Sciatic nerve (tissue), 2 donors: ENCODE measurements around the gene KCNQ1. TPM values are rescaled to one million over a fixed set of nuclear protein-coding genes. Genes with fewer than 3 reads are reported as not detected.

ENCODE experiments used
- ATAC-seq: fragments of 200-7000 bp; cut with Tn5 transposase; one replicate; pipeline ENCODE4 v1.9.1; 2020; ENCODE audit warnings: mild to moderate bottlenecking, moderate library complexity
- DNase-seq: peaks from one replicate; pipeline ENCODE4 v3.0.0-alpha.2; 2020; ENCODE audit warnings: low spot score
- intact Hi-C: fragments of 100-400 bp; cut with DNase I; formaldehyde crosslinking; loops from one replicate; pipeline ENCODE4 v1.14.2; 2022
- total RNA-seq: library from RNA; stranded (reverse); fragmentation: NEBNext Ultra II Directional; extraction: Animal tissue kit (Norgen Biotek cat#: 25700); gene quantifications from one replicate; pipeline ENCODE4 v1.2.1, GENCODE V29; 2021
- donor health status: DM: no; HTN: no; CAD: no.
- donor health status: DM: no; HTN: no; CAD: no.

KCNQ1 gene
- total RNA-seq, 1 donor from 2014 or later, result 6.2 TPM

DNA sequence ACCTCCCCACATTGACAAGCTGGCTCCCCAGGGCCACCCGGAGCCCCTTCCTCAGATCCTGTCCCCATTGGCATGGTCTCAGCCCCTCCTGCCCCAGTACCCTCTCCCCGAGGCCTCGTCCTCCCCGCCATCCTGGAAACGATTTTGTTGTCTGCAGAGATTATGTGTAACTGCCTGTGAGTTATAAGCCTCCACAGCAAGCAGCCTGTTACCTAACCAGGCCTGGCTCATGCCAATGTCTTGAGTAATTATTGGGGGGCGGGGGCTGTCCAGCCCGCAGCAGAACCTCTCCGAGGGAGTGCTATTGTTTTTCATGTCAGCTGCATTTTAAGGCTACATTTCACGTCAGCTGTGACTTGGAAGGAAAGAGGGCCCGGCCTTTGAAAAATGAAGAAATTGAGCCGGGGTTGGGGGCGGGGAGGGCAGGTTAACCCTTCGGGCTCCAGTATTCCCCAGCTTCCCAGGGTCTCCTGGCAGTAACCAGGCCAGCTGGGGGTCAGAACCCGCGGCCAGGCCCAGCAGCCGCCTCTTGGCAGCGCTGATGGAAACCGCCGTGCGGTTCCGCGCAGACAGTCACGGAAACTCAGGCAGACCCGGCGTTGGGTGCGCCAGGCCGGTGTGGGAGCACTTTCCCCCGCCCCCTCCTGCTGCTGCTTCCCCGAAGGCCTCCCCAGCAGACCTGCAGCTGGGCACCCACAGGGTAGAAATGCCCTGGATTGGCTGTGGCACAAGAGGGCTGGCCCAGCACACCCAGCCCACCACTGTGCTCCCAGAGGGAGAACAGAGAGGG, 381.3 kb downstream of the KCNQ1 start:
- intact Hi-C loops, result no loop called here
- ATAC-seq, result peak; percentile 95
- DNase-seq, result peak; percentile 84

DNA sequence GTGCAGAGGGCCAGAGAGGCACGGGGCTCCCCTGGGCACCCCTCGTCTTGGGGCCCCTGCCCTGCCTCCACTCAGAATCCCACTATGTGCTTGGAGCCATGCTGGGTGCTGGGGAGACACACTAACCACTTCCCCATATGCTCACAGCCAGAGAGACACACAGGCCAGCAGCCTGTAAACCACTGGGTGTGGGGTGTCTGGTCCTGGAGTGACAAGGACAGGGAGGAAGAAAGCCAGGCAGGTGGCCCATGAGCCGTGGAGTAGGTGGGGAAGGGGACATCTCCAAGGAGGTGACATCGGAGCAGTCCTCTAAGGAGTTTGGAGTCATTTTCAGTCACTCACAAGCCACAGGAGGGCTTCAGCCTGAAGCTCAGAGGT, 381.9 kb downstream of the KCNQ1 start:
- ATAC-seq (peak; percentile 1), DNase-seq (no peak)
- intact Hi-C loops, result no loop called here

DNA sequence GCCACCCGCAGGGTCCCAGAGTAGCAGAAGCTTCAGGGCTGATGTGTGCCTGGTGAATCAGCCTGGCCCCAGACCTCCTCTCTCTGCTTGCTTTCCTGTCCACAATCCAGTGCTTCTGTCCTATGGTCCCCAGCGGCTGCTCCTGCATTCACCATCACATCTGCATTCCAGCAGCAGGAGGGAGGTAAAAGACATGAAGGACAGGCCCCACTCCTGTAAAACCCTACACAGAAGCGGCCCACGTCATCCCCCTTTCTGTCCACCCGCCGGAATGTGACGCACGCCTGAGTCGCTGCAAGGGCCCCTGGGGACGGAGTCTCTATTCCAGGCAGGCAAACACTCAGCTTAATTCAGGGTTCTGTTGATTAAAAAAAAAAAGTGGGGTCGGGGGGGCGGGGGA, 382.4 kb downstream of the KCNQ1 start:
- intact Hi-C loops, result no loop called here
- no peak for DNase-seq
- ATAC-seq, result no peak

DNA sequence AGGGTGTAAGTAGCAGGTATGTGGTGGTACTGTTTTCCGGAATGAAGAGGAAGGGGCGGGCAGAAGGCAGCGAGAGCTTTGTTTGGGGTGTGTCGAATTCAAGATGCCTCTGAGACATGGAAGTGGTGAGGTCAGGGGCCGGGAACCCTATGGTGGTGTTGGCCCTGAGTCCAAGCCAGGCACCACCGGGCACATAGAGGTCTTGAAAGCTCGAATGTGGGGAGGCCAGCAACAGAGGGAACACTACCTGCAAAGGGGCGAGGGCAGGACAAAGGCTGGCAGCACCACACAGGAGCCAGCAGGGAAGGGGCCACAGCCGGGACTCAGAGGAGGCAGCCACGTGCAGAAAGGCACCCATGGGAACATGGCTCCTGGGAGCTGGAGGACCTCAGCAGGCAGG, 383.0 kb downstream of the KCNQ1 start:
- intact Hi-C loops, result no loop called here
- DNase-seq, result no peak
- no peak for ATAC-seq

GRCh38 chr11:2828585-2829330, 383.9 kb downstream of the KCNQ1 start:
- DNase-seq (no peak), ATAC-seq (no peak)
- intact Hi-C loops, result no loop called here

- ATAC-seq (no peak), DNase-seq (no peak)
- intact Hi-C loops, result no loop called here
These were observed 385.4 kb downstream of the KCNQ1 start for GRCh38 chr11:2830030-2830812.

DNA sequence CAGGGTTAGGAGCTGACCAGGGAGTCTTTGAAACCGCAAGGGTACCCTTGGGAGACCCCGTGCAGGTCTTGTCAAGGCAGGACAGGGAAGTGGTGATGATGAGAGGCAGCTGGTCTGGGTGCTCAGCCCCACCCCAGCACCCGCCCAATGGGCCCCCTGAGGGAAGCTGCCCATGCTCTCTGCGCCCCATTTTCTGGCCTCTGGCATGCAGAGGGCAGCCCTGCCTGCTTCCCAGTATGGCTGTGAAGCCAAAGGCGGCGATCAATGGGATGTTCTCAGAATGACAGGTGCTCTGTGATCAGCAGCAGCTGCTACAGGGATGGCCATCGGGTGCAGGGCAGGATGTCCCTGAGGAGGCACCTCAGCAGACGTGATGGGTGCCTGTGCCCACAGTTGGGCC, 386.1 kb downstream of the KCNQ1 start:
- DNase-seq, result no peak
- ATAC-seq, result no peak
- intact Hi-C loops, result no loop called here

DNA sequence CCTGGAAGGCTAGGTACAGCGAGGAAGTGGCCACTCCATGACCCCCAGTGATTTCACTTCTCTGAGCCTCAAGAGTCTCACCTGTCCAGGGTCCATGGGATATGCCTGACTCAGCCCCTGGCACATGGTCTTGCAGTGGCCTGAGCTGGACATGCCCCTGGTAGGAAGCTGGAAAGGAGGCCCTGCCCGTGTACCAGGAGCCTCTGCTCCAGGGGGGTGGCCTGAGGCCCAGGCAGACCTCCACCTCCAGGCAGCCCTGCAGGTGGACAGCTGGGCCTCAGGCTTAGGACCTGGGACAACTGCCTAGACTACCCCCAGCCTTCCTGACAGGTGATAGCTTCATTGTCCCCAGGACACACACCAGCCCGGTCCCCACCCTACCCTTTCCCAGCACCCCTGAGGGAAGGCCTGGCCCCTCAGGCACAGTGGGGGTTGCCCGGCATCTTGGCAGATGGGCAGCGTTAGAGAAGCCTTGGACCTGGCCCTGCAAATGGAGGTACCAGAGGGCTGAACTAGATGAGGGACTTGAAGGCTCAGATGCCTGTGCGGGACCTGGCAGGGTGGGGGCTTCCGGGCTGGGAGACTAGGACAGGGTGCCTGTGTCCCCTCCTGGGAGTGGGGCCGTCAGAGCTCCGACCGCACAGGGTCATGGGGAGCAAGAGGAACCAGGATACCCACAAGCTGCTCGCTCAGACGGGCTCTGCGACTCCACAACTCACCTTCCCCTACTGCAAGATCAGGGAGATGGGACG, 387.1 kb downstream of the KCNQ1 start:
- ATAC-seq (no peak), DNase-seq (no peak)
- intact Hi-C loops, result no loop called here

DNA sequence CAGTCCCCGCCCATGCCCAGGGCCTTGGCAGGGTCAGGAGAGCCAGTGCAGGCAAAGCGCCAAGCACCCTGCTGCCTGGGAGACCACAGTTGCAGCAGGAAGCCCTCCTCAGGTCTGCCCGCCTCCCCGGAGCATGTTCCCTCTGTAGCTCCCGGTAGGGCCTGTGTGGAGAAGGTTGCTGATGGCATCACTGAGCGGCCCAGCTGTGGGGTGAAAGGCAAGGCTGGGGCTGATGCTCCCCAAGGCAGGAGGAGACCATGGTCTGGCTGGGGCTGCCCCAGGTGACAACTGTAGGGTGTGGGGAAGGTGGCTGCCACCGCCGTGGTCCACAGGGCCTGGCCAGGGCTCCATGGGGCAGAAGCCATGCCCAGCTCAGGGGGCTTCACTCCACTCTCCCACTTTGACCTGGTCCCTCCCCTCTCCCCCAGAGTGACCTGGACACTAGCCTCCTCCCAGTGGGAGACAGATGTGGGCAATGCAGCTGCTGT, 387.8 kb downstream of the KCNQ1 start:
- intact Hi-C loops, result no loop called here
- ATAC-seq (no peak), DNase-seq (no peak)

GRCh38 chr11:2833051-2833715, 388.4 kb downstream of the KCNQ1 start:
- intact Hi-C loops, result no loop called here
- no peak for ATAC-seq
- no peak for DNase-seq

- ATAC-seq, result no peak
- intact Hi-C loops, result no loop called here
These were observed 389.1 kb downstream of the KCNQ1 start for GRCh38 chr11:2833716-2834502.

GRCh38 chr11:2834503-2835273, 389.9 kb downstream of the KCNQ1 start:
- DNase-seq, result no peak
- intact Hi-C loops, result no loop called here
- ATAC-seq, result no peak

More at GRCh38 chr11:2833716-2834502, 389.1 kb downstream of the KCNQ1 start:
- no peak for DNase-seq

DNA sequence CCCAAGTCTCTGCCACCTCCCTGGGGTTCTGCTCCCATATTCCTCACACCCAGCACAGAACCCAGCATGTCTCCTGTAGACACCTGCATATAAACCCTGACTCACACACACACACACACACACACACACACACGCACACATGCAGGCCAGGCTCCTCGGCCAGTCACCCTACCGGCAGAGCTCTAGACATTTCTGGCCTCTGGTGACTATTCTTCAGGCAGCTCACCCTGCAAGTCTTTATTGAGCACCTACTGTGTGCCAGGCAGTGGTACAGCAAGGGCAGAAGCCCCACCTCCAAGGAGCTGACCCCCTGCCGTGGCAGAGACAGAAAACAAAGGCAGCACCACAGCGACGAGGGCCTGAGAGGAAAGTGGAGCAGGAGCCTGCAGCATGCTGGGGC, 390.5 kb downstream of the KCNQ1 start:
- no peak for ATAC-seq
- DNase-seq, result no peak
- intact Hi-C loops, result no loop called here

GRCh38 chr11:2835751-2836150, 390.9 kb downstream of the KCNQ1 start:
- no peak for DNase-seq
- no peak for ATAC-seq
- intact Hi-C loops, result no loop called here

GRCh38 chr11:2836315-2837095, 391.7 kb downstream of the KCNQ1 start:
- no peak for ATAC-seq
- intact Hi-C loops, result no loop called here
- DNase-seq, result no peak

GRCh38 chr11:2837096-2837601, 392.3 kb downstream of the KCNQ1 start:
- intact Hi-C loops, result no loop called here
- ATAC-seq (peak; percentile 75), DNase-seq (peak; percentile 80)
